Fibroblast of lung (primary cell): ENCODE data around the gene HCN2.
"Not testable (repeated sequence)": the region's sequence is repeated elsewhere in the genome, so short reads cannot be mapped to it uniquely, and the experiment has no call there.

Source experiments
- CTCF ChIP-seq, 2 donors: IDR thresholded peaks in 1 of 2; conservative IDR thresholded peaks in 1 of 2; 1 replicate in 1 of 2; 2 replicates in 1 of 2; pipeline ENCODE4 v1.5.1; 2011 to 2012; ENCODE audit warnings: low read length in 2 of 2, control low read depth in 1 of 2, inconsistent platforms in 1 of 2, low read depth in 1 of 2, mild to moderate bottlenecking in 1 of 2
- EZH2 ChIP-seq: IDR thresholded peaks from 2 replicates; pipeline ENCODE4 v1.5.1; 2012; ENCODE audit warnings: low read length, control low read depth, mild to moderate bottlenecking; ENCODE audit errors: missing control alignments

GRCh38 chr19:626566-626965 is 36.9 kb downstream of the HCN2 start:
- not testable (repeated sequence) for TF ChIP-seq CTCF (conservative IDR thresholded peaks at IDR 0.05 in 1 of 2, IDR thresholded peaks at IDR 0.05 in 1 of 2; ENCODE audit: low read depth in 1 of 2, low read length in 2 of 2); EZH2
